GM10248 (cell line): ENCODE results near the gene CDC42EP4.

Experiments
- CTCF ChIA-PET: fragments of 300-600 bp; sonication (Branson Sonifier 250); formaldehyde crosslinking; extraction: SDS; loops from one replicate; lab custom pipeline; 2021; ENCODE audit warnings: antibody characterized with exemption; lab: Yijun Ruan, JAX
- POLR2A ChIA-PET: fragments of 350-650 bp; sonication (Branson Sonifier 250); formaldehyde crosslinking; extraction: SDS; loops from one replicate; lab custom pipeline; 2020; ENCODE audit warnings: antibody characterized with exemption; lab: Yijun Ruan, JAX
- DNase-seq: peaks from one replicate; pipeline ENCODE4 v3.0.0; 2012; ENCODE audit errors: extremely low spot score
- TF ChIP-seq, protein P1 (sequence below): IDR thresholded peaks from 2 replicates; pipeline ENCODE4 v1.5.1; 2012; ENCODE audit warnings: mild to moderate bottlenecking, low read depth; ENCODE audit errors: extremely low read depth, missing control alignments, control extremely low read depth

Gene CDC42EP4

GRCh38 chr17:73304971-73305812 is 6.6 kb downstream of the CDC42EP4 start:
- ChIA-PET CTCF (no interaction called here), POLR2A (no interaction called here)
- DNase-seq = no peak
- TF ChIP-seq, protein P1, sequence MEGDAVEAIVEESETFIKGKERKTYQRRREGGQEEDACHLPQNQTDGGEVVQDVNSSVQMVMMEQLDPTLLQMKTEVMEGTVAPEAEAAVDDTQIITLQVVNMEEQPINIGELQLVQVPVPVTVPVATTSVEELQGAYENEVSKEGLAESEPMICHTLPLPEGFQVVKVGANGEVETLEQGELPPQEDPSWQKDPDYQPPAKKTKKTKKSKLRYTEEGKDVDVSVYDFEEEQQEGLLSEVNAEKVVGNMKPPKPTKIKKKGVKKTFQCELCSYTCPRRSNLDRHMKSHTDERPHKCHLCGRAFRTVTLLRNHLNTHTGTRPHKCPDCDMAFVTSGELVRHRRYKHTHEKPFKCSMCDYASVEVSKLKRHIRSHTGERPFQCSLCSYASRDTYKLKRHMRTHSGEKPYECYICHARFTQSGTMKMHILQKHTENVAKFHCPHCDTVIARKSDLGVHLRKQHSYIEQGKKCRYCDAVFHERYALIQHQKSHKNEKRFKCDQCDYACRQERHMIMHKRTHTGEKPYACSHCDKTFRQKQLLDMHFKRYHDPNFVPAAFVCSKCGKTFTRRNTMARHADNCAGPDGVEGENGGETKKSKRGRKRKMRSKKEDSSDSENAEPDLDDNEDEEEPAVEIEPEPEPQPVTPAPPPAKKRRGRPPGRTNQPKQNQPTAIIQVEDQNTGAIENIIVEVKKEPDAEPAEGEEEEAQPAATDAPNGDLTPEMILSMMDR = no peak

DNA sequence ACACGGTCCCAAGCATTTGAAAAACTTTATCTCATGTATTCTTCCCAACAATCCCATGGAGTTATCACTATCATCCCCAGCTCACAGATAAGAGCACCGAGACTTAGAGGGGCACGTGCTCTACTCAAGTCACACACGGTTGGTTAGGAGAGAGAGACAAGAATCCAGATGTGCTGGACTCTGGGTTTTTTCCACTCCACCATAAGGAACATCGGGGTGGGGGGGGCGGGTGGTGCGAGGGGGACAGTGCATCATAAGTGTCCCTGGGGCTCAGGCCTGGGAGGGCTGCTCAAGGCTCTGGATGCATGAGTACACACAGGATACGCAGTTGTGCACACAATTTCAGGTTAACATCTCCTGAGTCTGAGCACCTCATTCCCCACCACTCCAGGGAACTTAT is 7.4 kb downstream of the CDC42EP4 start:
- CTCF ChIA-PET = no interaction called here
- DNase-seq = no peak
- TF ChIP-seq, protein P1 = no peak
- POLR2A ChIA-PET = interaction anchor here (0.5 kb wide), 1 partner anchor 113 kb away, joined by 3 read pairs; no protein-coding TSS in a partner anchor

DNA sequence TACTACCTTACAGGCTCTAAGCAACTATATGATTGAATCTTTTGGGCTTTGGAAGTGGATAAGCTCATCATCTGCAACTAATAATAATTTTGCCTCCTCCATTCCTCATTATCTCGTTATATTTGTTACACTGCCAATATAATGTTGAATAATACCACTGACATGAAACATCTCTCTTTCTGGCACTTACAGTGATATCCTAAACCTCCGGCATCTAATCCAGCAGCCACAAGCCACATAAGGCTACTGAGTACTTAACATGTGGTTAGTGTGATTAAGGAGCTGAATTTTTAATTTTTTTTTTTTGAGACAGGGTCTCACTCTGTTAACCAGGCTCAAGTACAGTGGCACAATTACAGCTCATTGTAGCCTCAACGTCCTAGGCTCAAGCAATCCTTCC is 9.6 kb downstream of the CDC42EP4 start:
- POLR2A ChIA-PET = no interaction called here
- DNase-seq = no peak
- TF ChIP-seq, protein P1 = no peak
- CTCF ChIA-PET = interaction anchor here (1.0 kb wide), 2 partner anchors 19 to 47 kb away, joined by 3 to 4 read pairs; no protein-coding TSS in a partner anchor

DNA sequence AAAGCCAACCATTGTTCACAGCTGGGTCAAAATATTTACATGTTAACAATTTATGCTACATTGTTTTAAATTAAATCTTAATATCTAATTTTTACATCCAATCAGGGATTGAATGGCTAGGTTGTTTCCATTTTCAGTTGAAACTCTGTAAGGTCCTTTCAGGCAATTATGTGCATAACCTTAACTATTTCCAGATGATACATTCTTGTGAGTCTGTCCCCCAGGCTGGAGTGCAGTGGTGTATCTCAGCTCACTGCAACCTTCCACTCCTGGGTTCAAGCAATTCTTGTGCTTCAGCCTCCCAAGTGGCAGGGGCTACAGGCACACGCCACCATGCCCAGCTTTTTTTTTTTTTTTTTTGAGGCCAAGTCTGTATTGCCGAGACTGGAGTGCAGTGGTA is 10.4 kb downstream of the CDC42EP4 start:
- ChIA-PET POLR2A (no interaction called here), CTCF (interaction anchor here (1.0 kb wide), 2 partner anchors 18 to 46 kb away, joined by 3 to 4 read pairs; no protein-coding TSS in a partner anchor)
- TF ChIP-seq, protein P1 = no peak
- no peak for DNase-seq

DNA sequence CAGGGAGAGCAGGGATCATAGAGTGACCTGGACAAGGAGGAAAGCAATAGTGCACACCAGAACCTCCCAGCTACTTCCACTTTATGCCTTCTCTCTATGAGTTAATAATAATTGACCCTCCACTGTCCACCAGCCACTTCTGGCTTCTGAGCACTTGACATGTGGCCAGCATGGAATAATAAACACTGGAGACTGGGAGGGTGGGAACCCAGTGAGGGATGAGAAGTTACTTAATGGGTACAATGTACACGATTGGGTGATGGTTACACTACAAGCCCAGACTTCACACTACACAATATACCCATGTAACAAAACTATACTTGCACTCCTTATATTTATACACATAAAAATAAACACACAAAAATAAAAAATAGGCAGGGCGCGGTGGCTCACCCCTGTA is 11.4 kb downstream of the CDC42EP4 start:
- ChIA-PET POLR2A (no interaction called here), CTCF (interaction anchor here (1.0 to 1.1 kb wide), 2 partner anchors 9 to 10 kb away, joined by 3 to 4 read pairs; no protein-coding TSS in a partner anchor)
- no peak for DNase-seq
- TF ChIP-seq, protein P1 = no peak

DNA sequence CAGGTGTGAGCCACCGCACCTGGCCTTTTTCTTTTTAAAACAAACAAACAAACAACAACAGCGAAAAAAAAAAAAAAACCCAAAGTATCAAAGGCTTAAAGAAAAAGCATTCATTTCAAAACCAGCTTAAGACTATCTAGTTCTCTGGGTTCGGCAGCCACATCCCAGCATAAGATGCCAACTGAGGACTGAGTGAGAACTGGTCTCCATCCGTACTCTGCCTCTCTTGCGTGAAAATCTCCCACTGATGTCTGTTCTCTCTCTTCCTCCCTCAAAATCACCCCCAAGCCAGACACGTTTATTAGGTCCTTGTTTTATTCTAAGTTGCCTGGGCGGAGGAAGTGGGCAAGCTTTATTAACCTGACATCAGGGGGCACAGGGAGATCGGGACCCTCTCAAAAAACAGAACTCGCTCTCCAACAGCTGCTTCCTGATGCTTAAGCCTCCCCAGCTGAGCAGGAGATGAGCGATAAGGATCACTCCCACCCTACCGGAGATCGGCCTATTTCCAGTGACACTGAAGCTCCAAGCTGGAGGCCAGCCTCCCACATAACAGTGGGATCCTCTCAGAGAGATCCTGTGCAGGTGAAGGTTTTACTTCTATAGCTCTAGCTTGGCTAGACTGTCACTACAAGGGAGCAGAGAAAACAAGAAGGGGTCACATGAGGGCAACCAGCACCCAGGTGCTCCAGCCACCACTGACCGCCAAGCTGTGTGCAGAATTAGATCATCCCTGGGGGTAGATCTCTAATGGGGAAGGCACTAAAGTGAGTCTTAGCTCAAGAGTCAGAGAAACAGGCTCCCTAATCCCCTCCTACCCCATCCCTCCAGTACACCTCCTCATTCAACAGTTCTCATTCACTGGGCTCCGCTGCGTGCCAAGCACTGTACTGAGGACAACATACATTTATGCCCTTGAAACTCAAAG is 13.6 kb downstream of the CDC42EP4 start:
- TF ChIP-seq, protein P1 = no peak
- DNase-seq = no peak
- ChIA-PET CTCF (interaction anchor here (0.7 to 1.7 kb wide), 4 partner anchors 12 to 56 kb away, joined by 3 to 10 read pairs (median 4); partner anchors contain the start of gene CDC42EP4), POLR2A (no interaction called here)
